ENCODE results near the gene G3BP1.
"Not testable (repeated sequence)": the region's sequence is repeated elsewhere in the genome, so short reads cannot be mapped to it uniquely, and the experiment has no call there.

Gene G3BP1

DNA sequence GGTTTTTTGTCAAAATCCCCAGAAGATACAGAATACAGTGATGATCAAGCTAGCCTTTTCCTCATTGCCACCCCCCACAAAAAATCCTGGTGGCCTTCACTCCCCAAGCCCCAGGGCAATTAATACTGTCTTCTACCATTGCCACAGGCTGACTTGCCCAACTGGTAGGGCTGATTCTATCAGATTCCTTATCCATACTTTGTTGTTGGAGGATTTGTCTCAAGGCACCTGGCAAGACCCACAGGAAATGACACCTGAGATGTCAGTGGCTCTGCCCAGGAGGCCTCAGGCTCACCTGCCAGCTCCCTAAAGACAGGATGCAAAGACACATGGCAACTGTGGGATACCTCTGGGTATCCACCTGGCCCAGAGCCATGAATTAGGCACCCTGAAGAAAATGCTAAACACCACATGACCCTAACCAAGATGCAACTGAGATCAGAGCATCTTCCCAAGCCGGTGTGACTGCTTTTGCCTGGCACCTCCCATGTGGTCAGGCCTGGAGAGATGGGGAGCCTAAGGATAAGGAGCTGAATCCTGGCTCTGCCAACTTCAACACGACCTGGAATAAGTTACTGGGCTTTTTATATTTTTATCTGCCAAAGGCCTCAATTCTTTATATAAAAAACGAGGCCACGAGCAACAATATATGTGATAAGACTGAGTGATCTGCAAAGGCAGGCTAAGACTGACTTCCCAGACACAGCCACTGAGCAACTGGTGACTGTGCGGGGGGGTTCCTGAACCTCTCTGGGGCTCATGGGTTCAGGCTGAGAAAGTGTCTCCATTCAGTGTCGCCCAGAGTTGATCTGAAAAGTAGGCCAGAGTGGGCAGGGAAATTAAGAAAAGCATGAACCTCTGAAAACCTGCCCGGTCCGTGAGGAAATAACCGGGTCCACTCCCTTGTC is 14.3 kb upstream of the G3BP1 start:
- no peak for FAIRE-seq

DNA sequence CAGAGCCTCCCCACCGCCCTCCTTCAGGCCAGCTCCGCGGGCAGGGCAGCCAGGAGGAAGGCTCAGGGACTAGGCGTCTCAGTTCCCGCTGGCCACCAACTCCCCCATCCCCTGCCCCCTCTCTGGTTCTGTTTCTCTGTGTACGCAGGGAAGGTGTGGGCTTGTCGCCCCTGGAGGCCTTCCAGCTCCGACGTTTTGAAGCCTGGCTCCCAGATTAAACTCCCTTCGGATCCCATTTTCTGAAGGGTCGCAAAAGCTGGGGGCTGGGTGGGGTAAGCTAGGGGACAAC is 13.7 kb upstream of the G3BP1 start:
- no peak for FAIRE-seq

DNA sequence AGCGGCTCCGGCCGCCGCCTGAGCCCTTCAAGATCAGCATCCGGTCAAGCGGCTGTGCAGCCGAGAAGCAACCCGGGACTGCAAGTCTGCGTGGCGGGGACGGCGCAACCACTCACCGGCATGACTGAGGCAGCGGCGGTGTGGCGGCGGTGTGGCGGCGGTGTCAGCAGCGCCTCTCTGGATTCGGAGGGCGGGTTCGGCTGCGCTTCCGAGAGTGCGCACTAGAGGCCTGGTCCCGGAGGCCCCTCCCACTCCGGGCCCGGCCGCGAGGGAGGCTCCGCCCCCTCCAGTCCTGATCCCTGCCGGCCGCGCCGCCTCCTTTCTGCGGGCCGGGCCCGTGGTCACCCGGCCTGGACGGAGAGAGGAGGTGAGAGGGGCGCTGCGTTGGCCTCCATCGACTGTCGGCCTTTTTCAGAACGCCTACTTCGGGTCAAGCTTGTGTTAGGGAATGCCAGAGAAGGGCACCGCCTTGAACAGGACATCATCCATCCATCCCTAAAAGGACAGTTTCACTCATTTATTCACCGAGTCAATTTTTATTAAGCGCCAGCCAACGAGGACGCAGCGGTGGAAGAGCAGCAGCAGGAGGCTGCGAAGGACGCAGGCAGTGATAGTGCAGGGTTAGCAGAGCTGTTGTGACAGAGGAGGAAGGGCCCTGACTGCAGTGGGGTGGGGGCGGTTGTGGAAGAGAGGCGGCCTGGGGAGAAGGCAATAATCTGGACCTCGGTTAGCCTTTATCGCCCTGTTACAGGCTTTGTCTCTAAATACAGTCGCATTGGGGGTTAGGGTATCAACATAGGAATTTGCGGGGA is 13.1 kb upstream of the G3BP1 start, which contains the start of gene ATOX1:
ATOX1 (minus strand) TSS at position 202 of the 812 bp plus-strand sequence; CDS start at position 122, 80 bp downstream.
- no peak for FAIRE-seq

DNA sequence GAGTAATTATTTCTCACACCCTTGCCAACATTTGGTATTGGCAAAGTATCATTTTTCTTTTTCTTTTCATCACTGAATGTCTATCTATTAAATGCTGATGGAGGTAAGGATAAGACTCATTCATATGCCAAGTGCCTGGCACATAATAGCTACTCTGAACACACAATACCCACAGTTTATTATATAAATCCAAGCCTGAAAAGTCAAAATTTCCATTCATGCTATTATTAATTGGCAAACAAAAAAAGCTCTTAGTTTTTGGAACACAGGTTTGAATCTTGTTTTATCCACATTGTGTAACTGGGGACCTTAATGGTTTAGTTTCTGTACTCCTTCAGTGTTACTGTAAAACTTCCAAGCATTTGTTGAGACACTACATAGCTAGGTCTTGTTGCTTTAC is 7.0 kb upstream of the G3BP1 start:
- no peak for FAIRE-seq

DNA sequence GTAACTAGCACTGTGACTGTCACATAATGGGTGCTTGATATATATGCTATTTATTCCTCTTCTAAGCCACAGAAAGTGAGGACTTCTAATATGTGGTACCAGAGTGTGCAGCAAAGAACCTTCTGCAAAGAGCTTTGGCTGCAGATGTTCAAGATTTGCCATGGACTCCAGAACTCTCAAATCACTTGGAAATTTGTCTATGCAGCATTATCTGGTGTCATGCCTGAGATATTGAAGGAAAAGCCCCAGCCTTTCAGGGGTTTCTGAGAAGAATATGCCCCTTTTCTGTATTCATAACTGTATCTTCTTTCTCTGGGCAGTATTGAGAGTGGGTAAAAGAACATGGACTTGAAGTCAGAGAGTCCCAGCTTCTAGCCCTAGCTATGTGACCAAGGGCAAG is 4.8 kb upstream of the G3BP1 start:
- no peak for FAIRE-seq

DNA sequence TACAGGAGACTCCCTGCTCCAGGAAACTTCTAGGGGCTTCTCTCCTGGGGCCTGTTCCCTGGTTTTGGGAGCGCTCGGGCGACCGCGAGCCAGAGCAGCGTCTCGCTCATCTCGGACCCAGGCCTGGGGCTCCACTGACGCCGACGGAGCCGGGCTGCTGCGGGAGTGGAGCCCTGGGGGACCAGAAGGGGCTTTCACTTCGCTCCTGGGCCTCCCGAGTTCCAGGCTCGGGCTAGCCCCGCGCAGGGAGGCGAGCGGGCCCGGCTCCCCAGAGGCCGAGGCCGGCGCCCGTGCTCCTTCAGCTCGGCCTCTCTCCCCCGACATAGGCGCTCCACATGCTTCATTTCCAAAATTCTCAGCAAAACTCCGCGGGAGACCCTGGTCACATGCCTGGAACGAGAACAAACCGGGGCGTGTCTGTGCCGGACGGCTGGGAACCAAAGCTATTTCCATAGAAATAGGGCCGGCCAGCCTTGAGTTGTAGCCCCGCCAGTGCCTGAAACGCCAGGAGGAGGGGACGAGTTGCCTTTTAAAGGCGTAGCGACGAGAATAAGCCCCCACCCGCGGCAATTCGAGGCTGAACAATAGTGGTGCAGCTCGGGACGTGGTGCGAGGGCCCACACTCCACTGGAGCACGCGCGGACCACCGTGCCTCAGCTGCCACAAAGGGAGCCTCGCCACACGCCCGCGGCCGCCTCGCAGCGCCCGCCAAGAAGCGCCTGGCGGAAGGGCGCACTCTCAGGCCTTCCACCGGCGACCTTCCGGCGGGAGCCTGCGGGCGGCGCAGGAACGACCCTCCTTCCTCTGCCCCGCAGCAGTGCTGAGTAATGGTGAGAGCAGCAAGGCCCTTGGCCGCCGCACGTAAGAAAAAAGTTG is 1.1 kb upstream of the G3BP1 start:
- FAIRE-seq = no peak

DNA sequence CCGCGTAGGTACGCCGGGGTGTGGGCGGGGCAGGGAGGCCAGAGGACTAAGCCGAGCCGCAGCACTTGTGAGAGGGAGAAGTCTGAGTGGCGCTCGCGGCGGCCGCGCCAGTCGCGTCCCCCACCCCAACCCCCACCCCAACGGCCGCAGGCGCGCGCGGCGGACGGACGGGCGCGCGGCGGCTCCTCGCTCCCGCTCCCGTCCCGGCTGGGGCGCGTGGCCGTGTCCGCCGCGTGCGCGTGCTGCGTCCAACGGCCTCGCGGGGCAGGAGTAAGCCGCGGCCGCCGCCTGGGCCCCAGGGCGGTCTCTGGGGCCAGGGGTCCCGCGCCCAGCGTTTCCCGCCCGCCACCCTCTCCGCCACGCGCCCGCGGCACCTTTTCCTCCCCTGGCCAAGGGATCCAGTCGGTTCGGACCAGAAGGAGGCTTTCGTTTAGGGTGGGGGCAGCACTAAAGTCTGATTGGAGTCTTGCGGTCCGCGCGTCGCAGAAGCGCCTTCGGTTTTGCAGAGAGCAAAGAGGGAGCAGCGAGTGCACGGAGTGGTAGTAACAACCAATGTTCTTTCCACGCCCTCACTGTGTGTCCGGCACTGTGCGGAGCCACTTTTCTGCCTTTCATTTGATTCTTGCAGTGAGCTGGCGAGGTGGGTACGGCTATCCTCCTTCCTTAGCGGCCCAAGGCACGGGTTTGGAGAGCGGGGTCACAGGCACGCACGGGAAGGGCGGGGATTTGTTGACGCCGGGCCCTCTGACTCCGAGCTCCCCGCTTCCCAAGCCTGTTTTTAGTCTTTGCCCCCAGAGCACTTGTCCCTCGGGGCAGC is 483 bp downstream of the G3BP1 start:
- FAIRE-seq = no peak

DNA sequence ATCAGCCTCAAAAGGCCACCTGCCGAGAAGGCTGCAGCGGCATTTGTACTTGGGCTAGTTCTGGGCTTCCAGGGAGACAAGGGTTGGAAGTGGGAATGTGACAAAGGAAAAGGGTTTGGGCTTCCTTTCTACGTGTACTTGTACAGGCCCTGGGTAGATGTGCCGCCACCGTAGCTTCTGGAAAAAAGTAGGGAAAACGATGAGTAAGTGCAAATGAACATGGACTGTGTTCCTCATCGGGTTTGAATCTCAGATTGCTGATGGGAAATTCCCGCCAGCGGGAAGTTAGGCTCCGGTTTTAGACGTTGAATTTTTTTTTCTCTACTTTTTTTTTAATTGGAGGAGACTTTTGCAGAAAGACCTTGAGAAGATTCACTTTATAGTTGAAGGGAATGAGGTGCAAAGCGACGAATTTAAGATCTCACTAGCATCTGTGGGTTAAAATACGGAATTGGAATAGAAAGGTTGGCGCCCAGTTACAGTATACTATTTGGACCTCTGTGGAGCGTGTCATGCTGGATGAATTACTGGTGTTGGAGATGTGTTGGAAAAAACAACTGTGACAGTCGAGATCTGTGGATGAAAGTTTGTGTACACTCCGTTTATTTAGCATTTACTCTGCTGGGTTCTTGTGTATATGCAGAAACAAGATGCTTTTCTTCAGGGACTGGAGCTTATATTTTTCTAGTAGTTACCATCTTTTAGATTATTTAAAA is 1.2 kb downstream of the G3BP1 start:
- no peak for FAIRE-seq

DNA sequence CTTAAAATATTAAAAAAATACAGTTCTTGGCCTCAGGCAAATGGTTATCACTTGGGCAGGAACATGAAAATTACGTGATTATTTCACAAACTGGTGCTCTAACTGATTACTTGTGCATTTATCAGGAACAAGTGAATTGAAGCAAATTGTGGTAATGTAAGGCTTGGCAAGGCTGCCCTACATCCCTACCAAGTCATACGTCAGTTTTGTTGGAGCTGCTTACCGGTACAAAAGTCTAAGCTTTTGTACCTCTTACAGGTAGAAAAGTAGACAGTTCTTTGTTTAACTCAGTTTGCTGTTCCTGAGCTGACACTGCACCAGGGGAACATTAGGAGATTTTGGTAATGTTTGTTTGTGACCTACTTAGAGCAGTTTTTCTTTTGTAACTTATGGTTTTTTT is 2.2 kb downstream of the G3BP1 start:
- no peak for FAIRE-seq

DNA sequence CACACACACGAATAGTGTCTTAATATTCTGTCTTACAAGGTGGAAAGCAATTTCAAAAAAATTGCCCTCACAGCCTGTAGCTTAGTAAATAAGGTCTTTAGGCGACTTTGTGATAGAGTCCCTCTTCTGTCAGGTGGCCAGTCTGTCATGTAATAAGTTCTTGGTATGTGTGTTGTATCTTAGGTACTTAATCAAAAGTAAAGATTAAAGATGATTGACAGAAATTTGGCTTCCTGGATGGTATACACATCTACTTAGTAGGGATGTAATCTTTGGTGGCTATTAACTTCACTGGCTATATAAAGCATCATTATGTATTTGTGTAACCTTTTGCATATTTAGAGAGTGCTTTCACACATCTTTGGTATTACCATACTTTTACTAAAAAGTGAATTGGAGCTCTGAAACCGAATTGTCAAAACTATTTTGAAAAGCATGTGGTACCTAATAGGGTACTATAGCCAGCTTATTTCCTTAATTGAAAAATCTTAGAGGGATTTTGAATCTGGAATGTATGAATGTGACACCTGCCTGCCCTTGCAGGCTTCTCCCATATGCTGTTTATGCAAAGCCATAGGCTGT is 3.4 kb downstream of the G3BP1 start:
- FAIRE-seq = no peak

DNA sequence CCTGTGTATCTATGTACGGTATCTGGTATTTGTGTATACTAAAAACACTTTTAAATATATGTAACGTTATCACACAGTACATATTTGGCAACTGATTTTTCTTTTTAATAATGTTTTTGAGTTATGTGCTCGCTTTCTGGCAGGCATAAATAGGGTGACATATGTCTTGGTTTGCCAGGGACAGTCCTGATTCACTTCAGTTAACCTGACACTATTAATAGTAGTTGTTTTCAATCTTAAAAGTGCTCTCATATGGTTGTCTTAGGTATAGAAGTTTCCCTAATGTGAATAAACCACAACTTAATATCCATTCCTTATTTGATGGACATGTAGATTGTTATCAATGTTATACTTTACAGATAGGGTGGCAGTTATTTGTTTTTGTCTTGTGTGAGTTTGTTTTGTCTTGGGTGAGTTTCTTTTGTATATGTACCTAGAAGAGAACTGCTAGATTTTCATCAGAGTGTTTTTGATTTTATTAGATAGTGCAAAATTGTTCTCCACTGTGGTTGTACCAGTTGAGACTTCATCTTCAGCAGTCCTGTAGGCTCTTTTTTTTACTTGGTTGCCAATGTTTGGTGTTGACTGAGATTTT is 7.9 kb downstream of the G3BP1 start:
- no peak for FAIRE-seq

DNA sequence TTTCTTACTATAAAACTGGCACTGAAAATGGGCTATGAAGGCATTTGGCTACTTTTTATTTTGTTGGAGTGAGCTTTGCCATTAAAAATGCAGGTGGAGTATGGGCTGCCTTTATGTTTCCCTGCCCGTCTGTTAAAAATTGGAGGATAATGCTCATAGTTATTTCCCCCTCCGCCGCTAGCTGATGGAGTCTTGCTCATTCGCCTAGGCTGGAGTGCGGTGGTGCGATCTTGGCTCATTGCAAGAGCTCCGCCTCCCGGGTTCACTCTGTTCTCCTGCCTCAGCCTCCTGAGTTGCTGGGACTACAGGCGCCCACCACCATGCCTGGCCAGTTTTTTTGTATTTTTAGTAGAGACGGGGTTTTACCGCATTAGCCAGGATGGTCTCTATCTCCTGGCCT is 8.6 kb downstream of the G3BP1 start:
- no peak for FAIRE-seq

DNA sequence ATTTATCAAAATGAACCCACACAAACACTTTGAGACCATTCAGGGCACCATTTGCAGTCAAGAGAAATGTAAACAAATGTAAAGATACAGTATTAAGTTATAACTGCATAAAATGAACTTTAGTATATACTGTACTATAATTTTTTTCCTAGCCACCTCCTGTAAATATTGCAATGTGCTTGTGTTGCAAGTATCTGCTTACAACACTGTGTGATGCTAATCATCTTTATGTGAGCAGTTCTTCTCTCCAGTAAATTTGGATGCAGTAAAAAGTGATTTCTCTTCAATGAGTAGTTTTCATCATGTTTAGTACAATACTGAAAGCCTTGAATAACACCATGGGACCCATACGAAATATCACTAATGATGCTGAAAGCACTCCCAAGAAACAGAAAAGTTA is 9.4 kb downstream of the G3BP1 start:
- FAIRE-seq = no peak

DNA sequence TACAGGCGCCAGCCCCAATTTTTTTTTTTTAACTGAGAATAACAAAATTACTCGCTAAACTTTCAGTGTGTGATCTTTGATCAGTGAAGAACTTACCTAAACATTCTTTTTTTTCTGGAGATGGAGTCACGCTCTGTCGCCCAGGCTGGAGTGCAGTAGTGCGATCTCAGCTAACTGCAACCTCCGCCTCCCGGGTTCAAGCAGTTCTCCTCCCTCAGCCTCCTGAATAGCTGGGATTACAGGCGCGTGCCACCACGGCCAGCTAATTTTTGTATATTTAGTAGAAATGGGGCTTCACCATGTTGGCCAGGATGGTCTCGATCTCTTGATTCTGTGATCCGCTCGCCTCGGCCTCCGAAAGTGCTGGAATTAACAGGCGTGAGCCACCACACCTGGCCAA is 11.9 kb downstream of the G3BP1 start:
- FAIRE-seq = not testable (repeated sequence)

DNA sequence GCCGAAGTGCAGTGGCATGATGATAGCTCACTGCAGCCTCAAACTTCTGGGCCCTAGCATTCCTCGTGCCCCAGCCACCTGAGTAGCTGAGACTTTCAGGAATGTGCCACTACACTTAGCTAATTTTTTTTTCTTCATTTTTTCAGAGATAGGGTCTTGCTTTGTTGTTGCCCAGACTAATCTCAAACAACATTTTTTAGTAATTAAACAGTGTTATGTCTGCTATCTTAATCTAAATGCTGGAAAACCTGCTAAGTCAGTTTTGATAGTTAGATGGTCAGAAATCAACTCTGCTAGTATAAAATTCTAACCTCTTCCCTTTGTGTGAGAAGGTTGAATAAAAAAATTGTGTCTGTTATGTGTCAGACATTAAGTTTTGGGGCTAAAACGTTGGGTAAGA is 12.4 kb downstream of the G3BP1 start:
- FAIRE-seq = no peak

DNA sequence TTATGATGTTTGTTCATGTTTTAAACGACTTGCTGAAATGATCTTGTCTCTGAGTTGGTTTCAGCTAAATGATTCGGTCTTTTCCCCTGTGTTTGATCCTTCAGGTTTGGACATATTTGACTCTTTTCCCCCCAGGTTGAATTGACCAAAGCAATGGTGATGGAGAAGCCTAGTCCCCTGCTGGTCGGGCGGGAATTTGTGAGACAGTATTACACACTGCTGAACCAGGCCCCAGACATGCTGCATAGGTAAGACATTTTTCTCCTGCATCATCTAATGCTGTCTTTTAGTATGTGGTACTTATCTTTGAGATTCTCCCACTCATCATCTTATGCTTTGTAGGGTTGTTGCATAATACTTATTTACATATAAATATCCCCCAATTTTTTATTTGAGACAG is 14.7 kb downstream of the G3BP1 start:
- FAIRE-seq = no peak

DNA sequence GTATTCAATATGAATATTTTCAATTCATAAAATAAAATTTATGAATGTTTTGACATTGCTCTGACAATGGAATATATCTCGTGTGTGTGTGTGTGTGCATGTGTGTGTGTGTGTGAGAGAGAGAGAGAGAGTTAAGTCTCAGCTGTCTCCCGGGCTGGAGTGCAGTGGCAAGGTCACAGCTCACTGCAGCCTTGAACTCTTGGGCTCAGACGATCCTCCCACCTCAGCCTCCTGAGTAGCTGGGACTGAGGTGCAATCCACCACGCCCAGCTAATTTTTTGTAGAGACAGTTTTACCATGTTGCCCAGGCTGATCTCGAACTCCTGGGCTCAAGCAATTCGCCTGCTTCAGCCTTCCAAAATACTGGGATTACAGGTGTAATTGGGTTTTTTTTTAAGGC is 16.1 kb downstream of the G3BP1 start:
- no peak for FAIRE-seq

DNA sequence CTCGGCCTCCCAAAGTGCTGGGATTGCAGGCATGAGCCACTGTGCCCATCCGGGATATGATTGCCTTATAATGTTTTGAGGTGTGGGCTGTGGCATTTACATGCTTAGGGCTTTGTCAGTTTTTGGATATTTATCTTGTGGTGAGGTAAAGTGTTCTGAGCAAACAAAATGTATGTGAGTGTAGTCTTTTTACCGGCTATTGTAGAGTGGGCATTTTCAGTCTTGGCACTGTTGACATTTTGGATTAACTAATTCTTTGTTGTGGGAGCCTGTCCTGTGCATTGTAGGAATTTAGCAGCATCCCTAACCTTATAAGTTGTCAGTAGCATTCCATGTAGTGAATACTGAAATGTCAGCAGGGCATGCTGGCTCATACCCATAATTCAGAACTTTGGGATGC is 21.6 kb downstream of the G3BP1 start:
- no peak for FAIRE-seq

DNA sequence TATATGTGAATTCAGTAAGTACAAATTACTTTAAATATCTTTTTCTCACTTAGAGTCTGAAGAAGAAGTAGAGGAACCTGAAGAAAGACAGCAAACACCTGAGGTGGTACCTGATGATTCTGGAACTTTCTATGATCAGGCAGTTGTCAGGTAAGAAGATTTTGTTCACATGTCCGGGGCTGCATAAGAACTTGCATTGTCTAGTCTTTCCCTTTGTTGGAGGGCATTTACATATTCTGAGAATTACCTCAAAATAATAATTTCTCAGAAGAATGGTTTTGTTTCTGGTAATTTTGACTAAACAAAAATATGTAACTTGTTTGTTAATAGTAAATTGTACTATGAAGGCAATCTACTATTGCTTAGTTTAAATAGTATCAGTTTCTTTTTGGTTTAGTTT is 23.7 kb downstream of the G3BP1 start:
- FAIRE-seq = no peak

DNA sequence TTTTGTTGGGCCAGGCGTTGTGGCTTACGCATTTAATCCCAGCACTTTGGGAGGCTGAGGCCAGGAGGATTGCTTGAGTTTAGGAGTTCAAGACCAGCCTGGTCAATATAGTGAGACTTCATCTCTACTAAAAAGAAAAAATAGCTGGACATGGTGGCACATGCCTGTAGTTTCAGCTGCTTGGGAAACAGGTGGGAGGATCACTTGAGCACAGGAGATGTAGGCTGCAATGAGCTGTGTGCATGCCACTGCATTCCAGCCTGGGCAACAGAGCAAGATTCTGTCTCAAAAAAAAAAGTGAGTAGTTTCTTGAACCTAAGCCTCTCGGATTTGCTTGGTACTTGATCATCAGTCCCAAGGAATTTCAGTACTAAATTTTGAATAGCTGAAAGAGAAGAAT is 26.9 kb downstream of the G3BP1 start:
- no peak for FAIRE-seq

DNA sequence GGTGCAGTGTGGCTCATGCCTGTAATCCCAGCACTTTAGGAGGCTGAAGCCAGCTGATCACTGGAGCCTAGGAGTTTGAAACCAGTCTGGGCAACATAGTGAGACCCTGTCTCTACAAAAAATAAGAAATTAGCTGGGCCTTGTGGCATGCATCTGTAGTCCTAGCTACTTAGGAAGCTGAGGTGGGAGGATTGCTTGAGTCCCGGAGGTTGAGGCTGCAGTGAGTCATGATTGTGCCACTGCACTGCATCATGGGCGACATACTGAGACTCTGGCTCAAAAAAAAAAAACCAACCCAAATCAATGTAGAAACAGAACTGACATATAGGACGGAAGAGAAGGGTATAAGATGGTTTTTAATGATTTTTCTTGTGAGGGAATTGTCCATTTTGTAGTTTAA is 27.7 kb downstream of the G3BP1 start:
- no peak for FAIRE-seq
